ENCODE results near the gene MRTFB. TPM values are rescaled to one million over a fixed set of nuclear protein-coding genes. Genes with fewer than 3 reads are reported as not detected.

The MRTFB gene
- total and polyA plus RNA-seq, 8 donors = 4.3 to 81.6 (median 22.4) TPM

- peak; percentile 29 to 80 (median 54) for TF ChIP-seq POLR2AphosphoS5 (IDR thresholded peaks at IDR 0.05)
- TF ChIP-seq CTCF (IDR thresholded peaks at IDR 0.05) = no peak
- 1 to 2% (median 1%) methylated on average over 16 to 72 of the region's 72 CpGs for WGBS, 5 donors
- H3K9me3 ChIP-seq = peaks cover 0 to 20% (median 13%) of the 10 kb centered on the region in 4 donors
Observed at GRCh38 chr16:14285513-14286367, 214.6 kb downstream of the MRTFB start.

GRCh38 chr16:14286368-14287230, 215.5 kb downstream of the MRTFB start:
- Histone ChIP-seq H3K27ac (peak overlapping the region; percentile 83 to 93 (median 90)), H3K36me3 (no peaks in the 10 kb centered on the region), H3K27me3 (no peaks in the 10 kb centered on the region), H3K4me3 (peak overlapping the region; percentile 82 to 90 (median 90)), H3K4me1 (peaks cover 0 to 24% (median 14%) of the 10 kb centered on the region in 4 donors), H3K9me3 (peaks cover 0 to 20% (median 13%) of the 10 kb centered on the region in 4 donors)
- 27 to 43% (median 38%) methylated on average over 31 of the region's 31 CpGs for WGBS, 5 donors
- TF ChIP-seq EP300 (IDR thresholded peaks at IDR 0.05) = no peak
- TF ChIP-seq POLR2A (IDR thresholded peaks at IDR 0.05) = no peak
- TF ChIP-seq POLR2AphosphoS5 (IDR thresholded peaks at IDR 0.05) = no peak
- TF ChIP-seq CTCF (IDR thresholded peaks at IDR 0.05) = no peak
- intact Hi-C loops (cut with DNase I; ENCODE audit: low total_unique reads) = loop anchor here (10.0 kb wide), 1 partner anchor 362 kb away; the partner anchor contains the start of gene ERCC4
- DNase-seq = peak in 1 of 2 donors; percentile 70

More at GRCh38 chr16:14285513-14286367, 214.6 kb downstream of the MRTFB start:
- Histone ChIP-seq H3K27ac (peak overlapping the region; percentile 83 to 93 (median 90)), H3K4me1 (peaks cover 0 to 19% (median 14%) of the 10 kb centered on the region in 4 donors), H3K27me3 (no peaks in the 10 kb centered on the region), H3K4me3 (peak overlapping the region; percentile 82 to 90 (median 90)), H3K36me3 (no peaks in the 10 kb centered on the region)
- intact Hi-C loops (cut with DNase I; ENCODE audit: low total_unique reads) = loop anchor here (10.0 kb wide), 1 partner anchor 361 kb away; the partner anchor contains the start of gene ERCC4
- peak; percentile 97 to 98 for DNase-seq

GRCh38 chr16:14289692-14290340, 218.7 kb downstream of the MRTFB start:
- Histone ChIP-seq H3K9me3 (peaks cover 0 to 20% (median 13%) of the 10 kb centered on the region in 4 donors), H3K27me3 (no peaks in the 10 kb centered on the region), H3K4me1 (peaks cover 0 to 22% (median 10%) of the 10 kb centered on the region in 4 donors), H3K27ac (no peak overlapping the region), H3K36me3 (no peaks in the 10 kb centered on the region), H3K4me3 (no peak overlapping the region)
- no peak for TF ChIP-seq POLR2A (IDR thresholded peaks at IDR 0.05)
- peak in 3 of 7 experiments; percentile 12 to 24 (median 22) for TF ChIP-seq CTCF (IDR thresholded peaks at IDR 0.05)
- DNase-seq = peak; percentile 21 to 49
- intact Hi-C loops (cut with DNase I; ENCODE audit: low total_unique reads) = loop anchor here (10.0 kb wide), 1 partner anchor 365 kb away; the partner anchor contains the start of gene ERCC4
- WGBS, 5 donors = 43 to 53% (median 44%) methylated on average over 8 to 9 of the region's 9 CpGs

Measured in stomach (tissue), 9 donors.